Cerebellar cortex (tissue), 1 donor: ENCODE results near the gene PRDX5.

Source experiments
- DNase-seq: peaks from one replicate; pipeline ENCODE4 v3.0.0-alpha.2; 2015; ENCODE audit warnings: low spot score

Gene PRDX5

GRCh38 chr11:64290352-64291261, 27.3 kb upstream of the PRDX5 start:
- DNase-seq = no peak

GRCh38 chr11:64291262-64291751, 26.6 kb upstream of the PRDX5 start, which contains the start of gene KCNK4:
Gene KCNK4, plus strand, starts transcription at chr11:64291302. Its CDS starts 1,717 bp downstream, at chr11:64293019.
- no peak for DNase-seq

- DNase-seq = no peak
Observed at GRCh38 chr11:64291752-64292459, 26.0 kb upstream of the PRDX5 start.

GRCh38 chr11:64292460-64293254, 25.3 kb upstream of the PRDX5 start:
- no peak for DNase-seq

- peak; percentile 72 for DNase-seq
Observed at GRCh38 chr11:64294774-64295173, 23.1 kb upstream of the PRDX5 start.

GRCh38 chr11:64295760-64296159, 22.2 kb upstream of the PRDX5 start:
- DNase-seq = no peak

- DNase-seq = no peak
Observed at GRCh38 chr11:64296236-64296635, 21.7 kb upstream of the PRDX5 start.

- DNase-seq = no peak
Observed at GRCh38 chr11:64296830-64297698, 20.9 kb upstream of the PRDX5 start.

- no peak for DNase-seq
Observed at GRCh38 chr11:64297699-64298358, 20.1 kb upstream of the PRDX5 start.

- no peak for DNase-seq
Observed at GRCh38 chr11:64298966-64299846, 18.7 kb upstream of the PRDX5 start.

GRCh38 chr11:64299847-64300648, 17.9 kb upstream of the PRDX5 start, which contains the start of gene CATSPERZ:
Gene CATSPERZ, plus strand, starts transcription at chr11:64300358. Its CDS starts 53 bp downstream, at chr11:64300411.
- DNase-seq = no peak

GRCh38 chr11:64303109-64304031, 14.6 kb upstream of the PRDX5 start:
- no peak for DNase-seq

- DNase-seq = no peak
Observed at GRCh38 chr11:64304032-64304315, 13.9 kb upstream of the PRDX5 start.

- peak; percentile 96 for DNase-seq
Observed at GRCh38 chr11:64304316-64305072, 13.4 kb upstream of the PRDX5 start.

- DNase-seq = peak; percentile 98
Observed at GRCh38 chr11:64305075-64305690, 12.7 kb upstream of the PRDX5 start, which contains the start of gene ESRRA. Gene ESRRA, plus strand, starts transcription at chr11:64305524. Its CDS starts 1,656 bp downstream, at chr11:64307180.
